Fibroblast of lung (primary cell): ENCODE results near the gene TUBA4B. TPM values are rescaled to one million over a fixed set of nuclear protein-coding genes. Genes with fewer than 3 reads are reported as not detected.
A peak's percentile ranks its signal among the peaks of the same experiment; 100 is the strongest.
"Not testable (repeated sequence)": the region's sequence is repeated elsewhere in the genome, so short reads cannot be mapped to it uniquely, and the experiment has no call there.

ENCODE experiments used
- DNase-seq, 2 donors: peaks; one replicate each; pipeline versions ENCODE4 v3.0.0 to v3.0.0-alpha.2; 2010; ENCODE audit warnings: low read depth in 2 of 2
- H2AFZ ChIP-seq: 2 replicates; pipeline ENCODE4 v1.5.1; 2012; ENCODE audit warnings: low read length, control low read depth, inconsistent platforms
- H3K27ac ChIP-seq: 2 replicates; pipeline ENCODE4 v1.5.1; 2011; ENCODE audit warnings: low read length, control low read depth; ENCODE audit not compliant: insufficient read depth
- H3K27me3 ChIP-seq: 2 replicates; pipeline ENCODE4 v1.5.1; 2011; ENCODE audit warnings: mild to moderate bottlenecking, low read length; ENCODE audit not compliant: control insufficient read depth, insufficient read depth
- H3K36me3 ChIP-seq: 2 replicates; pipeline ENCODE4 v1.5.1; 2011; ENCODE audit warnings: low read length; ENCODE audit not compliant: control insufficient read depth, insufficient read depth
- H3K4me1 ChIP-seq: 2 replicates; pipeline ENCODE4 v1.5.1; 2011; ENCODE audit warnings: low read length; ENCODE audit not compliant: control insufficient read depth, insufficient read depth; ENCODE audit errors: extremely low read depth
- H3K4me2 ChIP-seq: 2 replicates; pipeline ENCODE4 v1.5.1; 2011; ENCODE audit warnings: low read length, control low read depth; ENCODE audit not compliant: insufficient read depth; ENCODE audit errors: extremely low read depth
- H3K4me3 ChIP-seq, 4 experiments: fragments of 200-600 bp in 1 of 4; sonication (generic) in 1 of 4; replicated peaks in 1 of 4; 2 replicates each; pipeline ENCODE4 v1.5.1; 2011 to 2016; ENCODE audit warnings: low read length in 4 of 4, low read depth in 3 of 4, mild to moderate bottlenecking in 3 of 4, control low read depth in 2 of 4, inconsistent platforms in 1 of 4, mixed read lengths in 1 of 4; ENCODE audit not compliant: insufficient read depth in 1 of 4; ENCODE audit errors: control extremely low read depth in 1 of 4
- H3K79me2 ChIP-seq: 2 replicates; pipeline ENCODE4 v1.5.1; 2012; ENCODE audit warnings: mild to moderate bottlenecking, low read length, inconsistent platforms; ENCODE audit not compliant: control insufficient read depth, insufficient read depth
- H3K9ac ChIP-seq: 2 replicates; pipeline ENCODE4 v1.5.1; 2011; ENCODE audit warnings: mild to moderate bottlenecking, low read length, control low read depth; ENCODE audit not compliant: insufficient read depth
- H3K9me3 ChIP-seq: 2 replicates; pipeline ENCODE4 v1.5.1; 2012; ENCODE audit warnings: low read depth, low read length; ENCODE audit not compliant: control insufficient read depth, insufficient read depth
- H4K20me1 ChIP-seq: 2 replicates; pipeline ENCODE4 v1.5.1; 2011; ENCODE audit warnings: low read length; ENCODE audit not compliant: control insufficient read depth, insufficient read depth; ENCODE audit errors: extremely low read depth
- EZH2 ChIP-seq: IDR thresholded peaks from 2 replicates; pipeline ENCODE4 v1.5.1; 2012; ENCODE audit warnings: low read length, control low read depth, mild to moderate bottlenecking; ENCODE audit errors: missing control alignments
- polyA plus RNA-seq, 2 donors: library from polyadenylated mRNA; depleted of rRNA in 1 of 2; stranded (reverse) in 1 of 2; unstranded in 1 of 2; fragments of >200 nt; gene quantifications; 2 replicates each; pipeline ENCODE4 v1.2.1, GENCODE V29; 2011 to 2012; ENCODE audit warnings: missing spikeins in 1 of 2
- total RNA-seq: library from RNA; depleted of rRNA; stranded (reverse); fragments of >200 nt; gene quantifications from 2 replicates; pipeline ENCODE4 v1.2.1, GENCODE V29; 2014
- TF ChIP-seq, protein P1 (sequence below), 2 donors: IDR thresholded peaks in 1 of 2; conservative IDR thresholded peaks in 1 of 2; 1 replicate in 1 of 2; 2 replicates in 1 of 2; pipeline ENCODE4 v1.5.1; 2011 to 2012; ENCODE audit warnings: low read length in 2 of 2, control low read depth in 1 of 2, inconsistent platforms in 1 of 2, low read depth in 1 of 2, mild to moderate bottlenecking in 1 of 2

The TUBA4B gene
- total and polyA plus RNA-seq, 2 donors (not counting 1 experiment from before 2014, with no cell fraction given): not detected

DNA sequence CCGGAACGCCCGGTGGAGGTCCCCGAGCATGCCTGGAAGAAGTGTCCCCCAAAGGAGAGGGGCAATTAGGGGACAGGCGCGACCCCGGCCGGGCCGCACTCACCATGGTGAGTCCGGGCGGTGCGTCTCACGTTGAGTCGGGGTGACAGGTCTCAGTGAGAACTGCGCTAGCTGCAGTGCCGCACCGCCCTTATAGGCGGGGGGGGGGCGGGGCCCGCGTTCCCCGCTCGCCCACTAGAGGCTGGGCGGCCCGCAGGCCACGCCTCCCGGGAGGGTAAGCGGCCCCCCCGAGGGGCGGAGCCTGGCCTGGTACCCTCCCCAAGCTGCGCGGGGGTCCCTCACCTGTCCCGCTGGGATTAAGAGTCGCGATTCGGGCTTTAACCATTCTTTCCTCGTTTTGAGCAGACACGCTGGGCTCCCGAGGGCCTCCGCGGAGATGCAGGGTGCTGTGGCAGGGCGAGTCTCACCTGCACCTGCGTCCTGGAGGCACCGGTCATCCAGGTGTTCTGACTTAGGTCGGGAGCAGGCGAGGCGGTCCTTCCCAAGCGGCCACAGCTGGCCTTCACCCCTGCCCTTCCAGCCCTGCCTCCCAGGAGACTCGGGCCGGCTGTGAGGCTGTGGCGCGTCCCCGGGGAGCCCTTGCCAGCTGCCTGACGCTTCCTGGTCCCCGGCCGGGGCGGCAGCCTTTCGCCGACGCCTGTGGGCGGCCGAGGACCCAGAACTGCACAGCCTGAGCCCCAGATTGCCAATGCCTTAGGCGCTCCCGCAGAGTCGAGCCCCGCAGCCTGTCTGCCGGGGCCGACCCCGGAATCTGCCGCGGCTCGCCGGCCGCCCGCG, 928 bp downstream of the TUBA4B start, which contains the start of gene TUBA4A:
TSS of gene TUBA4A (minus strand) at position 166 of the 837 bp plus-strand sequence. CDS start at position 106, 60 bp downstream.
- Histone ChIP-seq H3K79me2 (no peaks in the 10 kb centered on the region), H3K4me1 (peaks cover 20% of the 10 kb centered on the region), H3K36me3 (peaks cover 5% of the 10 kb centered on the region), H3K4me3 (peak within 1 kb of the TSS; percentile 39 to 66 (median 52)), H4K20me1 (no peaks in the 10 kb centered on the region), H2AFZ (peak within 1 kb of the TSS; percentile 67), H3K9ac (peak within 1 kb of the TSS; percentile 40), H3K4me2 (peak within 1 kb of the TSS; percentile 98), H3K9me3 (no peaks in the 10 kb centered on the region), H3K27me3 (peaks cover 12% of the 10 kb centered on the region), H3K27ac (peak within 1 kb of the TSS; percentile 10)
- TF ChIP-seq EZH2: peak; percentile 74
- TF ChIP-seq, protein P1, sequence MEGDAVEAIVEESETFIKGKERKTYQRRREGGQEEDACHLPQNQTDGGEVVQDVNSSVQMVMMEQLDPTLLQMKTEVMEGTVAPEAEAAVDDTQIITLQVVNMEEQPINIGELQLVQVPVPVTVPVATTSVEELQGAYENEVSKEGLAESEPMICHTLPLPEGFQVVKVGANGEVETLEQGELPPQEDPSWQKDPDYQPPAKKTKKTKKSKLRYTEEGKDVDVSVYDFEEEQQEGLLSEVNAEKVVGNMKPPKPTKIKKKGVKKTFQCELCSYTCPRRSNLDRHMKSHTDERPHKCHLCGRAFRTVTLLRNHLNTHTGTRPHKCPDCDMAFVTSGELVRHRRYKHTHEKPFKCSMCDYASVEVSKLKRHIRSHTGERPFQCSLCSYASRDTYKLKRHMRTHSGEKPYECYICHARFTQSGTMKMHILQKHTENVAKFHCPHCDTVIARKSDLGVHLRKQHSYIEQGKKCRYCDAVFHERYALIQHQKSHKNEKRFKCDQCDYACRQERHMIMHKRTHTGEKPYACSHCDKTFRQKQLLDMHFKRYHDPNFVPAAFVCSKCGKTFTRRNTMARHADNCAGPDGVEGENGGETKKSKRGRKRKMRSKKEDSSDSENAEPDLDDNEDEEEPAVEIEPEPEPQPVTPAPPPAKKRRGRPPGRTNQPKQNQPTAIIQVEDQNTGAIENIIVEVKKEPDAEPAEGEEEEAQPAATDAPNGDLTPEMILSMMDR (conservative IDR thresholded peaks at IDR 0.05 in 1 of 2, IDR thresholded peaks at IDR 0.05 in 1 of 2; ENCODE audit: low read depth in 1 of 2, low read length in 2 of 2): no peak
- DNase-seq: peak; percentile 51 to 52

DNA sequence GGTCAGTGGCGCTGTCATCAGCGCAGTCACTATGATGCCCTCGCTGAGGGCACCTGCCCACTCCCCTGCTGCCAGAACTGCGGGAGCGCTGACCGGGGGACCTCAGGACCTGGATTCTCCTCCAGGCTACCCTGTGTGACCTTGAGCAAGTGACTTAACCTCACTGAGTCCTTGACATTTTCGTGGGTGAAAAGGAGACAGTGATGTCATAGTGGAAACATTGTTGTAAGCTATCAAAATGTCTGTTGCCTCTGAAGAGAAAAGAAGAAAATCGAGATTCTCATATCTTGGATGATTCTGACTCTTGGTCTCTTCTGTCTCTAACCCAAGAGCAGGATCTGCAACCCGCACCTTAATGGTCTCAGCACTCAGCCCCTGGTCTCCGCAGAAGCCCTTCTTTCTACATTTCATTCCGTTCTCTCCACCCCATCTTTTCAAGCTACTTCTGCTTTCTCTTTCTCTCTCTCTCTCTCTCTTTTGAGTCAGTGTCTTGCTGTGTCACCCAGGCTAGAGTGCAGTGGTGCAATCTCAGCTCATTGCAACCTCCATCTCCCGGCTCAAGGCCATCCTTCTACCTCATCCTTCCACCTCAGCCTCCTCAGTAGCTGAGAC, 1.7 kb downstream of the TUBA4B start:
- Histone ChIP-seq H3K27me3 (peaks cover 12% of the 10 kb centered on the region), H2AFZ (peak overlapping the region; percentile 9), H3K27ac (no peak overlapping the region), H3K9ac (no peak overlapping the region), H3K4me3 (peak overlapping the region; percentile 39 to 66 (median 52)), H3K9me3 (no peaks in the 10 kb centered on the region), H3K79me2 (no peaks in the 10 kb centered on the region), H3K36me3 (peaks cover 5% of the 10 kb centered on the region), H3K4me2 (peak overlapping the region; percentile 98), H4K20me1 (no peaks in the 10 kb centered on the region), H3K4me1 (peaks cover 15% of the 10 kb centered on the region)
- DNase-seq: no peak
- TF ChIP-seq, protein P1 (conservative IDR thresholded peaks at IDR 0.05 in 1 of 2, IDR thresholded peaks at IDR 0.05 in 1 of 2; ENCODE audit: low read depth in 1 of 2, low read length in 2 of 2): no peak
- no peak for TF ChIP-seq EZH2

DNA sequence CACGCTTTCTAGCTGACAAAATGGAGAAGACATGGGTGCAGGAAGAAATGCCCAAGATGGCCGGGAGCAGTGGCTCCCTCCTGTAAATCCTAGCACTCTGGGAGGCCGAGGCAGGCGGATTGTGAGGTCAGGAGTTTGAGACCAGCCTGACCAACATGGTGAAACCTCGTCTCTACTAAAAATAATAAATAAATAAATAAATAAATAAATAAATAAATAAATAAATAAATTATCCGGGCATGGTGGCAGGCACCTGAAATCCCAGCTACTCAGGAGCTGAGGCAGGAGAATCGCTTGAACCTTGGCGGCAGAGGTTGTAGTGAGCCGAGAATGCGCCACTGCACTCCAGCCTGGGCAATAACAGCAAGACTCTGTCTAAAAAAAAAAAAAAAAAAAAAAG, 5.9 kb downstream of the TUBA4B start:
- not testable (repeated sequence) for DNase-seq, H4K20me1 ChIP-seq, H3K9ac ChIP-seq, H3K27ac ChIP-seq, H3K9me3 ChIP-seq, H3K36me3 ChIP-seq, H3K4me3 ChIP-seq, H3K79me2 ChIP-seq, H3K4me2 ChIP-seq, H3K4me1 ChIP-seq, H2AFZ ChIP-seq
- H3K27me3 ChIP-seq: peaks cover 17% of the 10 kb centered on the region
